C4-2B (cell line): ENCODE measurements around the gene TAP1.

ENCODE experiments used
- H3K27ac ChIP-seq: fragments of 450-650 bp; 2 replicates; pipeline ENCODE4 v1.5.1; 2017
- ZFX ChIP-seq: fragments of 450-650 bp; IDR thresholded peaks from 2 replicates; pipeline ENCODE4 v1.6.1; 2017
- TF ChIP-seq, protein P1 (sequence below): fragments of 450-650 bp; conservative IDR thresholded peaks from 2 replicates; pipeline ENCODE4 v1.5.1; 2017; ENCODE audit warnings: mild to moderate bottlenecking

The TAP1 gene

DNA sequence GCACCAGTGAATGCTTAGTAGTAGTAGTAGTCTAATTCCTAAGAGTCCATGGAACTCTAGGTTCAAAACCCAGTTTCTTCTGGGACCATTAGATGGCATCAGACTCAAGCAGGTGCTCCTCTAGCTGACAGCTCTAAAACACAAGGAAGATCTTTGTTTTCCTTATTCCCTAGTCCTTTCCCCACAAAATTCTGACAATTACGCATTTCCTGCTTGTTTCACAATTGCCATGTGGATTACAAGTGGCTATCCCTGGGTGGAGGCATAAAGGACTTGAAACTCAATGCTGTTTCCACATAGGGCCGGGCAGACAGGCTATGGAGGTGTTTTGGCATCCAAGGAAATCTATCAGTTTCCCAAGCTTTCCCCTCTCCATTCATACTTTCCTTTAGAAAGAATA is 27.5 kb downstream of the TAP1 start:
- H3K27ac ChIP-seq: no peak overlapping the region
- TF ChIP-seq, protein P1, sequence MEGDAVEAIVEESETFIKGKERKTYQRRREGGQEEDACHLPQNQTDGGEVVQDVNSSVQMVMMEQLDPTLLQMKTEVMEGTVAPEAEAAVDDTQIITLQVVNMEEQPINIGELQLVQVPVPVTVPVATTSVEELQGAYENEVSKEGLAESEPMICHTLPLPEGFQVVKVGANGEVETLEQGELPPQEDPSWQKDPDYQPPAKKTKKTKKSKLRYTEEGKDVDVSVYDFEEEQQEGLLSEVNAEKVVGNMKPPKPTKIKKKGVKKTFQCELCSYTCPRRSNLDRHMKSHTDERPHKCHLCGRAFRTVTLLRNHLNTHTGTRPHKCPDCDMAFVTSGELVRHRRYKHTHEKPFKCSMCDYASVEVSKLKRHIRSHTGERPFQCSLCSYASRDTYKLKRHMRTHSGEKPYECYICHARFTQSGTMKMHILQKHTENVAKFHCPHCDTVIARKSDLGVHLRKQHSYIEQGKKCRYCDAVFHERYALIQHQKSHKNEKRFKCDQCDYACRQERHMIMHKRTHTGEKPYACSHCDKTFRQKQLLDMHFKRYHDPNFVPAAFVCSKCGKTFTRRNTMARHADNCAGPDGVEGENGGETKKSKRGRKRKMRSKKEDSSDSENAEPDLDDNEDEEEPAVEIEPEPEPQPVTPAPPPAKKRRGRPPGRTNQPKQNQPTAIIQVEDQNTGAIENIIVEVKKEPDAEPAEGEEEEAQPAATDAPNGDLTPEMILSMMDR: peak; percentile 49
- no peak for TF ChIP-seq ZFX

DNA sequence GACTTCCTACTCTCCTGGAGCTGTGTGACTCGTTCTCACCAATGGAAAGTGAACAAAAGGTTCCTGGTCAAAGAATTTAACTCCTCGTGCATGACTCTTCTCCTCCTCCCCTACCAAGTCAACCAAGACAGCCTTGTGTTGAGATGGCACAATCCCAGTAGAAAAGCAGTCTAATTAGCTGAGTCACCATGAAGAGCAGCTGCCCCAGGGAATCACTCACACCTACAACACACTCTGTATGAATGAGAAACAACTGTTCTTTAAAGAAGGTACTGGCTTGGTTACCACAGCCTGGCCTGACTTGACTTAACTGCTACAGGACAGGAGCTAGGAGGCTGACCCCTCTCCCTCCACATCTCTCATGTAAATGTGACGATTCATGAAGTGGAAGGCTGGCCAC is 33.8 kb downstream of the TAP1 start:
- TF ChIP-seq, protein P1: no peak
- no peak for TF ChIP-seq ZFX
- no peak overlapping the region for H3K27ac ChIP-seq

DNA sequence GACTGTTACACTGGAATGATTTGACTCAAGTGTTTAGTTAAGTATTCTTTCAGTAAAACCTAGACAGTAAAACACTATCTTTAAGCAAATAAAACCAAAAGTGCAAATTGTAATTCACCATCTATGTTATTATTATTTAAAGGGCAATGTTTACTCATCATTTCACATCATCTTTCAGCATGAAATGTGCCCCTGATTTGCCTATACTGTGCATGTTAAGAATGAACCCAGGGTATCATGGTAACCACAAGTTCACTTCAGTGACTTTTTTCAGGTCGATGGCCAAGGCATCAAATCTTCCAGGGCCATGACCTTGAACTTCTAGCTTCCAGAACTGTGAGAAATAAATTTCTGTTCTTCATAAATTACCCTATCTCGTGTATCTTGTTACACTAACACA is 34.6 kb downstream of the TAP1 start:
- TF ChIP-seq ZFX: no peak
- H3K27ac ChIP-seq: no peak overlapping the region

DNA sequence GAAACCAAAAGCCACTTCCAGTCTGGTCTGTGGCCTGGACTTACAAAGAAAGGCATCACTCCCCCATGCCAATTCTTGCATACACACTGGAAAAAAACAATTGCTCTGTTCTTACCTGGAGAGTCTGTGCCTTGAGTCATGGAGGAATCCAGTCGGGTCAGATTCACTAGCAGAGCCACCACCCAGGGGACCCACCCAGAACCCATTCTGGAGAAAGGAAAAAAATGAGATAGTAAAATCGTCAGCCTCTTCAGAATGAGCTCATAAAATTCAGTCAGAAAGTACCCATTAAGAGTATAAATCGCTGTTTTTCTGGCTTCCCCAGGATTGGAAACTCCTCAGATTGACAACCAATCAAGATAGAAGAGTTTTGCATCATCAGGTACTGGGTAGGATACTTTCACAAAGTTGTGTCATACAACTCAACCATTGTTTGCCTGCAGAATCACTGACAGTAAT is 36.7 kb downstream of the TAP1 start, which contains the start of gene HLA-DOB:
TSS of gene HLA-DOB (minus strand) at position 257 of the 459 bp plus-strand sequence. CDS start at position 206, 51 bp downstream.
- H3K27ac ChIP-seq: no peak within 1 kb of the TSS
- TF ChIP-seq, protein P1: no peak
- TF ChIP-seq ZFX: no peak

DNA sequence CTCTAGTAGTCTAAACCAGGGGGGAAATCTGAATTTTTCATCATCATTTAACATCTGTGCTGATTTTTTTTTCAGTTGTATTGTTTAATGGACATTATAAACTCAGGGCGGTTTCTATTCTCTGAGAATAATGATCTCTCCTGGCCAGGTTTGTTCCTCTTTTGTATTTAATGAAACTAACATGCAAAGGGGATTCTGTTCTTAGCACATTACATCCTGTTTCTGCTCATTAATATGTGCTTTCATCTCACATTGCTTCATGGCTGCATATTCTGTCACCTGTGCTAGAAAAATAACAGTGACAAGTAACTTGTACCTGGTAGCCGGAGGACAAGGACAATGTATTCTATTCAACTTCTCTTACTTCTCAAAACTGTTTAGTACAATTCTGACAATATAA is 37.5 kb downstream of the TAP1 start:
- no peak overlapping the region for H3K27ac ChIP-seq
- TF ChIP-seq, protein P1: no peak
- TF ChIP-seq ZFX: no peak

DNA sequence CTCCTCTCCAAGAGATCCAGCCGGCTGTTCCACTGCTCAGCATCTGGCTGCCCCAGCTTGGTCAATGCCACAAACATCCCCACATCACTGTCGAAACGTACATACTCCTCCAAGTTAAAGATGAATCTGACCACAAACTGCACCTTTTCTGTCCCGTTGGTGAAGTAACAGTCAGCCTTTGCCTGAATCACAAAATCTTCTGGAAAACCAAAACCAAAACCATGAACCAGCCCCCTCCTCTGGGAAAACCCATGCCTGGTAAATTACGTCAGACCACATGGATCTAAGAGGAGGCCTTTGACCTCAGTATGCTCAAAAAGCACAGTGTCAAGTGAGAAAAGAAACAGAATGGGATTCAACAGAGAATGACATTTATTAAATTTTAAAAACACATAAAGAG is 38.4 kb downstream of the TAP1 start:
- no peak for TF ChIP-seq ZFX
- TF ChIP-seq, protein P1: no peak
- no peak overlapping the region for H3K27ac ChIP-seq

DNA sequence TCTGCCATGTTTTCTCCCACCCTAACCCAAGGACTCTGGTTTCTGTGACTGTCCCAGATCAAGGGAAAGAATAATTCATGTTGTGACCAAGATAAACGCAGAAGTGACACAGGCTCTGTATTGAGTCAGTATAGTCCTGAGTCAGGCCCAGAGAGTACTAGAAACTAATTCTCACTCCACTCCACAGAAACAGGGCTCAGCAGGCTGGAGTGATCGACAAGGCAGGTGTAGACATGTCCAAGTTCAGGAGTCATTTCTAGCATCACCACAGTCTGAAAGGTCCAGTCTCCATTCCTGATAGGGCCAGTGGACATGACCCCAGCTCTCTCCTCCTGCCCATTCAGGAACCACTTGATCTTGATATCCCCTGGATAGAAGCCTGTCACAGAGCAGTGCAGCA is 39.4 kb downstream of the TAP1 start:
- TF ChIP-seq, protein P1: no peak
- no peak for TF ChIP-seq ZFX
- H3K27ac ChIP-seq: no peak overlapping the region

DNA sequence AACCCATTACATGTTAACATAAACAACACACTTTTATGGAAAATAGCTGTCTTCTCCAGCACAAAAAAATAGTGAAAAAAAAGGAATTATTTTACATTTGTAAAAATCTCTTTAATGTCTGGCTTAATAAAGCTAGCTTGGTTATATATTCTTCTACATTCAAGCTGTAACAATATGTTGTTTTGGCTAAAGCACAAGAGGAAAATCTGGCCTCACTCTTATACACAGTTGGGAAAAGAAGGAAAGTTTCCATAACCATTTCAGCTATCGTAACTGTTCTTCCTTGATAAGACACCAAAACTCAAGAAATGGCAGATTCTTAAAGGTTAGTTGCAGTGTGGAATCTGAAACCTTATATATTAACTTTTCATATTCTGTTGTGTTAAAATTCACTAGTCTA is 44.3 kb downstream of the TAP1 start:
- TF ChIP-seq, protein P1: no peak
- no peak for TF ChIP-seq ZFX
- H3K27ac ChIP-seq: no peak overlapping the region
